GM19372 (cell line): ENCODE data around the gene CACNG4.

Source experiments
- ATAC-seq: cut with Tn5 transposase; IDR thresholded peaks from one replicate; pipeline ENCODE4 v1.9.1; 2021; ENCODE audit warnings: mild to moderate bottlenecking, low read depth, moderate library complexity; ENCODE audit not compliant: unreplicated experiment

The CACNG4 gene

DNA sequence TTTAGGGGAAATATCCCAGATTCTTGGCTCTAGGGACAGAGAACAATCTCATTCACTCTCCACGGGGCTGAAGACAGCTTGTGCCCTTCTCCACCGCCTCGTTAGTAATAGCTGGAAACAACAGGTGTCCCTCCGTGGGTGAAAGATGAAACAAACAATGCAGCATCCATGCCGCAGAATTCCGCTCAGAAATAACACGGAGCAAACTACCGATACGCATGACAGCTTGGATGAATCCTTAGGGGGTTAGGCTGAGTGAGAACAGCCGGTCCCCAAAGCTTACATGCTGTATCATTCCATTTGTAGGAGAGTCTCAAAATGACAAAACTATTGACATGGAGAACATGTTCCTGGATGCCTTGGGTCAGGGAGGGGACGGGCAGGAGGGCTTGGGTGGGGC lies 50.5 kb downstream of the CACNG4 start:
- no peak for ATAC-seq

DNA sequence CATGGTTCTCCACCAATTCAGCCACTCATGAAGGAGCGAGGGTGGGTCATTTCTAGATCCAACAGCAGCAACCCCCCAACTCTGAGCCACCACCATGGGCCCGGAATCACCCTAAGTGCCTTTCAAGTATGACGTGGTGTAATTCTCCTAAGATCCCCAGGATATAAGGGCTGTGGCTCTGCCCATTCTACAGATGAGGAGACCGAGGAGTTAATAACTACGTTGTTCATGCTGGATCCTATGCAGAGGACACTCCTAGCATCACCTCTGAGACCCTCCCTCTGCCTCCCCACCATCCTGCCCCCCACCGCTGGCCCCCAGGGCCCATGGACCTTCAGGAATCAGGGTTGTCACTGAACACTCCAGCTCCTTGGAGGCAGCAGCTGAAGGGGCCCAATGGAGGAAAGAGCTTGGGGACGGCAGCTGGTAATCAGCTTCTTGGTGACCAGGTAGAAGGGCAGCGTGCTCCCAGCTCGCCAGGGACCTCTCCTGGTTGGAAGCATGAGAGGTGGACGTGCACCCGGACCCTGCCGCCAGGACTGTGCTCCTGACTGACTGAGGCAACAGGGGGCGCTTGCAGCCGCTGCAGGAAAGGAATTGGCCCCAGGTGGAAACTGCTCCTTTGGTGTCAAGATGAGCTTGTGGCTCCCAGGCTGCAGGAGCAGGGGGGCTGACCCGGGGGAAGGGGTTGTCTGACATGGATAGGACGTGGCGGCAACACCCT lies 51.7 kb downstream of the CACNG4 start:
- no peak for ATAC-seq

DNA sequence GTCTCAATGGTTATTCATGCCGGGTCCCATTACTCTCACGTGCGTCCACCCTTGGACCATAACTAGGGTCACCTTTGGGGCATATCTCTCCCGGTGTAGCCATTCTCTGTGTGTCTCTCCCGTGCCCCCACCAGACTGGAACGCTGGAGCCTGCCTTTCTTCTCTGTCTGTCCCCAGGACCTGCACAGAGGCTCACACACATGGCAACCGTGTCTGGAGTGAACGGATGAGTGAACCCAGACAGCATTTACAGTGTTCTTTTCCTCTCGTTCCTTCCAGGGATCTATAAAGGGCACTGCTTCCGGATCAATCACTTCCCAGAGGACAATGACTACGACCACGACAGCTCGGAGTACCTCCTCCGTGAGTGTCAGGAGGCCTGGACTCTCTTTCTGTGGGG lies 53.4 kb downstream of the CACNG4 start:
- no peak for ATAC-seq

DNA sequence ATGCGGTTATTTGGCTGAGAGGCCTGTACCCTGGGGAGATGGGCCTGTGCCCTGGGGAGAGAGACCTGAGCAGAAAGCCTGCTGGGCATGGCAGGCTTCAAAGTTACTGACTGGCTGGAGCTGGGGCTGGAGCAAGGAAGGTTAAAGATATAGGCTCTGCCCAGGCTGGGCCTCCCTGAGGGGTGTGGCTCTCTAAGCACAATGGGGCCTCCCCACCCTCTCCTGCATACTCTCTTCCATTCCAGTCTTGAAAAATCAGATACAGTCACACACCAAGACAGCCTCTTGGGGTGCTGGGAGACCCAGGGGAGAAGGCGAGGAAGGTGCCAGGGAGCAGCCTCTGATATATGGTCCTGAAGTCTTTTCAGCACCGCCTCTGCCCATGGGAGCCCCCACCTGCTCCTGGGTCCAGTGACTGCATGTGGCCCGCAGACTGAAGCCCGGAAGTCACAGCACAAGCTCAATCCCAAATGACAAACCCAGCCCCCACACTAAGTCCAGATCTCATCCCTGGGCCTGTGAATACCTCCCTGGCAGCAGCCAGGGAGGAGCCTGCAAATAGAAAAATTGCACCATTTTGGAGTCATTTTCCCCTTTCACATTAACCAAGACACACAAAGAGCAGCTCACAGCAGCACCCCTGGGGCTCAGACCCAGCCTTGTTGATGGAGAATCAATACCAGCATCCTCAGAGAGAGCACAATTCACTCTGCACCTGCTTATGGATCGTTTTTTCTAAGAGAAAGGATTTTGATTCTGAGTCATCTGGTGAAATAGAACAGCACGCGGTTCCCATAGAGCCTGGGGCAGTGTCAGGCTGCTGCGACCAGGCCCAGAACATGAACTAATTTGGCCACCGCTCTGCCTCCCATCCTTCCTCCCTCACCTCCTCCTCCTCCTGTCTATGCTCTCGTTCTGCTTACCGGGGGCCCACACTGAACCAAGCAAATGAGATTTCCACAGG lies 54.2 kb downstream of the CACNG4 start:
- no peak for ATAC-seq

DNA sequence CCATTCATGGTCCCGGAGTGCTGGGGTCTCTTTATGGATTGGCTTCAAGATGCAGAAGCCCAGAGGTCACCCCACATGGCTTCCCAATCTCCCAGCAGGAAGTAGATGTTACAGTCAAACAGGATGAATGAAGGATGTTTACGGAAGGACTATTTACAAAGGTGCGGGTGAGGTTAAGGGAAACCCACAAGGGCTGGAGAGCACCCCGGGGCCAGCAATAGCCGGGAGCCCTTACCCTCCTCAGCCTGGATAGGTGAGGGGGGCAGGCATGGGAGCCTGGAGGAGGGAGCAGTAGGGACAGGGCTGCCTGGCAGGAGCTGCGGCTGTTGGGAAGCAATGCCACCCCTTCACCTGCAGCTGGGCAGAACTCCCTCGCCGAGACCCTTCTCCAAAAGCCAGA lies 55.3 kb downstream of the CACNG4 start:
- no peak for ATAC-seq

DNA sequence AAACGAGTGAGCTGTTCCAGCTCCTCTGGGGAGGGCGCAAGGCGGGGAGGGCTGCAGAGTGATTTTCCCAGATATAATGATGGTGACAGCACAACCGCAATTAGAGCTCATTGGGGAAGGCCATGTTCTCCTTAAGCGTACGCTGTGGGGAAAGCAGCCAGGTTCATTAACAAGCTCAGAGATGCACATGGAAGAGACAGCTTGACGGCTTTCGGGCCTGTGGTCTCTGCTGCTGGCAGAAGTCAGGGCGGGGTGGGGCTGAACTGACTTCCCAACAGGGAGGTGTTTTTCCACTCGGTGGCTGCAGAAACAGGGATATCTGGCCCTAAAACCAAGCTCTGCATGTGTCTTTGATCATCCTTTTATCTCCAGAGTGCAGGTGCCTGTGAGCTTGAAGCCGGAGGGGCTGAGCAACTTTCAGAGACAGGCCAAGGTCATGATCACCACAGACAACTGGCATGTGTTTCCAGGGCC lies 55.8 kb downstream of the CACNG4 start:
- no peak for ATAC-seq

DNA sequence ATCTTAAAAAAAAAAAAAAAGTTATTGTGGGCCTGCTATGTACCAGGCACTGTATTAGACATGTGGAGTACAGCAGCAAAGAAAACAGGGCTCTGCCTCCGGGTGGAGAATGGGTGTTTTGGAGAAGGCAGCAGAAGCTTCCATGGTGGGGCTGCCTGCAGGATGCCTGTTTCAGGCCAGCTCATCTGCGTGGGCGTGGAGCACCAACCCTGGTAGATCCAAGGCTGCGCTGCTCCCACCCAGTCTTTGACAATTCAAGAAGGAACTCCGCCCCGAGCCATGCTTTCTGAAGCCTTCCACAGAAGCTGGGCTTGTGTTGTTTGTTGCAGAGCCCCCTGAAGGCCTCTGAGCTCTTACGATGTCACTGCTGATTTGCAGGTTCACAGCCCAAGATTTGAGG lies 56.7 kb downstream of the CACNG4 start:
- no peak for ATAC-seq

DNA sequence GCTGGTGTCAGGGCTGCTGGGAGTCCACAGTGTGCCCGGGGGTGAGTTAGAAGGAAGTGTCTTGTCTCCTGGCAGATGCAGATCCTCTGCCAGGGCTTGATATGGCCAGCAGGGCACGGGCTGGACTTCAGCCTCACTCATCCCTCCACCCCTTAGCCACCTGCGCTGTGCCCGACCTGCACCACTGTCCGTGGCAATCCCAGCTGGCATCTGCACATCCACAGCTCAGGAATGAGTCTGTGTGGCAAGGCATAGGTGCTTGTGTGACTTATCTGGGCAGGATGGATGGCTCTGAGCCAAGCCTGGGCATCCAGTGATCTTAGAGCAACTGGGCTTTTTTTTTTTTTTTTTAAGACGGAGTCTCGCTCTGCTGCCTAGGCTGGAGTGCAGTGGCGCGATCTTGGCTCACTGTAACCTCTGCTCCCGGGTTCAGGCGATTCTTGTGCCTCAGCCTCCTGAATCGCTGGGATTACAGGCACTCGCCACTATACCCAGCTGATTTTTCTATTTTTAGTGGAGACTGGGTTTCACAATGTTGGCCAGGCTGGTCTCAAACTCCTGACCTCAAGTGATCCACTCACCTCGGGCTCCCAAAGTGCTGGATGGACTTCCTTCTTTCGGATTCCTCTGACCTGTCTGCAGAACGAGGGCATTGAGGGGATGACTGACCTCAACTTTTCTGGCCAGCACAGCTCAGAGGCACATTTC lies 57.4 kb downstream of the CACNG4 start:
- ATAC-seq: no peak

DNA sequence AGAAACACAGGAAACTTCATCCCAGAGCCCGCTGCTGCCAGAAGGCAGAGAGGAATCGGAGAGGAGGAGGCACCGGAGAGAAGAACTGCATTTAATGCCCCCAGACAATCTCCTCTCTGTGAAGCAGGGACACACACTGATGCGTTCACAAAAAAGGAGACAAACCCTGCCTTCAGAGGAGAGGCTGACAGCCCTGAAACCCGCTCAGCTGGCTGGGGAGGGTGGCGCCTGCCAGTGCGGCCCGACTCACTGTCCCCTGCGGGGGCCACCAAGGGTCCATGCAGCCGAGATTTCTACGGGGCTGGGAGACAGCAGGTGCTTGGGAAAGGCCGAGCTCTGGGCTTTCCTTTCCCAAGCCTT lies 57.9 kb downstream of the CACNG4 start:
- no peak for ATAC-seq

DNA sequence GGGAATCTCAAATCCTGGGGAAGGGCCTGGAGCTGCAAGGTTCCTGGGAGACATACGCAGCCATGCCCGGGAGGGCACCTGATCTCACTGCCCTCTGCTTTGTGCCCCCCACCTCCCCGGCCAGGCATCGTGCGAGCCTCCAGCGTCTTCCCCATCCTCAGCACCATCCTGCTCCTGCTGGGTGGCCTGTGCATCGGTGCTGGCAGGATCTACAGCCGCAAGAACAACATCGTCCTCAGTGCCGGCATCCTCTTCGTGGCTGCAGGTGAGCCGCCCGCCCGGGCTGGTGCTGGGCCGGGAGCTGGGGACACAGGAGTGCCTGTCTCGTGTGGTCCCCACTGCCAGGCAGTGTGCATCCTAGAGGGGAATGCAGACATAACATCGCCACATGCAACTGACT lies 60.2 kb downstream of the CACNG4 start:
- ATAC-seq: no peak

DNA sequence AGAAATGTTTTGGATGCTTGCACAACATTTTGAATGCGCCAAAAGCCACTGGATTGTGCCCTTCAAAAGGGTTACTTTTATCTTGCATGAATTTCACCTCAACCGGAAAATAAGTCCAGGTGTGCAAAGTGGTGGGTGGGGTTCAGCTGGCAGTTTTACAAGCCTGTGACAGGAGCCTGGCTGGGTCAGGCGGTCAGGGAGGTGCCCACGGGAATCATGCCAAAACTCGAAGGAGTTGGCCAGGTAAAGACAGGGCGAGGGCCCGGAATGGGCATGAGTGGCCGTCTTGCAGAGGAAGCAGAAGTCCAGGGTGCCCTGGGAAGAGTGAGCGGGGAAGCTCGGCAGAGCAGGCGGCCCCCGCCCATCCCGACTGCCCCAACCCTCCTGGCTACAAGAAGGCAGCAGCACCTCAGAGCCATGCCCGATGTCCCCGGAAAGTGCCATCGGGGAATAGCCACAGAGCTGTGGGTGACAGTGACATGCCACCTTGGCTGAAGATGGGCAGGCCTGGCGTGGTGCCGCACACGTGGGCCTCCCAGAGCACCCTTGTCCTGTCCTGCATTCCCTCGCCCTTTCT lies 60.8 kb downstream of the CACNG4 start:
- no peak for ATAC-seq

DNA sequence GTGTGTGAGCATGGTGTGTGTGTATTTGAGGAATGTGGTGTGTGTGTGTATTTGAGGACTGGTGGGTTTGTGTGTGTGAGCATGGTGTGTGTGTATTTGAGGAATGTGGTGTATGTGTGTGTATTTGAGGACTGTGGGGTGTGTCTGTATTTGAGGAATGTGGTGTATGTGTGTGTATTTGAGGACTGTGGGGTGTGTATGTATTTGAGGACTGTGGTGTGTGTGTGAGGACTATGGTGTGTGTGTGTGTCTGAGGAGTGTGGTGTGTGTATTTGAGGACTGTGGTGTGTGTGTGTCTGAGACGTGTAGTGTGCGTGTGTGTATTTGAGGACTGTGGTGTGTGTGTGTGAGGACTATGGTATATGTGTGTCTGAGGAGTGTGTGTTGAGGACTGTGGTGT lies 61.8 kb downstream of the CACNG4 start:
- no peak for ATAC-seq

DNA sequence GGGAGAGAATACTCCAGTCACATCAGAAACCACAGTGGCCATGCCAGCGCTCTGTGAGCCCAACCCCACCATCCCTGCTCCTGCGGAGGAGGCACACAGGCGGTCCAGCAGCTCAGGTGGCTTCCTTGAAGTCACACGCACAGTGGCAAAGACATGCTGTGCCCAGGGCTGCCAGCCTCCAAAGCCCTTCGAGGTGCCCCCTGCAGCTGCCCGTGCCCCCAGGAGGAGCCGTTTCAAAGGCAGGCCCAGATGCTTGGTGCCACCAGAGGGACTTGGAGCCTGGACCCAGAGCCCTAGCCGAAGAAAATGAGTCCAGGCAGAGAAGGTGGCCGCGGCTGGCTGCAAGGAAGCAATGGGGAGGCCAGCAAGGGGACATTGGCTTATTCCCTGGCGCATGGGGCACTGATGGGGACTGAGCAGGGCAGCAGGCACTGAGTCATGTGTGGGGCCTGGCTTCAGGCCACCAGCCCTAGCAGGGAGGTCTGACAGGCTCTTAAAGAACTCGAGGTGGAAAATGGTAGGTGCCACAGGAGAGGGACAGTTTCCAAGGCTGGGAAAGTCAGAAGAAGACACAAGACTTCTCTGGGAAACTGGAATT lies 62.6 kb downstream of the CACNG4 start:
- ATAC-seq: no peak

DNA sequence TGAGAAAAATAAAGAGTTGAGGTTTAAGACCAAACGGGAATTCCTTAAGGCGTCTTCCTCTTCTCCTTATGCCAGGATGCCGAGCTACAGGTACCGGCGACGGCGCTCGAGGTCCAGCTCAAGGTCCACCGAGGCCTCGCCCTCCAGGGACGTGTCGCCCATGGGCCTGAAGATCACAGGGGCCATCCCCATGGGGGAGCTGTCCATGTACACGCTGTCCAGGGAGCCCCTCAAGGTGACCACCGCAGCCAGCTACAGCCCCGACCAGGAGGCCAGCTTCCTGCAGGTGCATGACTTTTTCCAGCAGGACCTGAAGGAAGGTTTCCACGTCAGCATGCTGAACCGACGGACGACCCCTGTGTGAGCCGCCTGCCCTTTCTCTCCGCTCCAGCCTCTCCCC lies 66.1 kb downstream of the CACNG4 start:
- ATAC-seq: no peak

DNA sequence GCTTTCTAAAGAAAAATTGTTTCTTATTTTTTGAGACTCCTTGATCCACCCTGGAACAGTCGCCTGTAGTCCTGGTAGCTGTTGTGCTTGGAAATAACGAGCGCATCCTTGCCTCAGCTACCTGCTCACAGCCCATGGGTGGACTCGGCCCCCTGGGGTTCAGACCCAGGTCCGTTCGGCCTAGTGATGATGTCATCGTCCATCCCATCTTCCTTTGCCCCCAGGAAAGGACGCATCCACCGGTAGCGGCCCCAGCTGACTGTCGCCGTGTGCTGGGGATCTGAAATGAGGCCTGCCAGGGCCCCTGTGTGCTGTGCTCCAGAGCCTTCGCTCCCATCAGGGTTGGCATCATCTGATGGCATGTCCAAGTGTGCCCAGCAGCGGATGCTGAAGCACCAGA lies 67.9 kb downstream of the CACNG4 start:
- no peak for ATAC-seq

DNA sequence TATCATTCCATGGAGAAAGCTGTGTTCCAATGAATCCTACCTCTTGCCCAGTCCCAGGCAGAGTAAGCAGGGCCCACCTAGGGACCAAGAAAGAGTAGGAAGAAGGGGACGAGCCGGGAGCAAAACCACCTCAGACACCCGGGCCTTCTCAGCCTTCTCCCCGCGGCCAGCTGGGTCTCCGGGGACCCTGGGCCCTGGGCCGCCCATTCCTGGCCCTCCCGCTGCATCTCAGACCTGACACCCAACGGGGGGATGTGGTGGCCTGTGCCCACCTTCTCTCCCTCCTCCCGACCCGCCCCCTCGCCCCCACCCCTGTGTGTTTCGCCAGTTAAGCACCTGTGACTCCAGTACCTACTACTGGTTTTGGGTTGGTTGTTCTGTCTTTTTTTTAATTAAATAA lies 68.5 kb downstream of the CACNG4 start:
- ATAC-seq: no peak

DNA sequence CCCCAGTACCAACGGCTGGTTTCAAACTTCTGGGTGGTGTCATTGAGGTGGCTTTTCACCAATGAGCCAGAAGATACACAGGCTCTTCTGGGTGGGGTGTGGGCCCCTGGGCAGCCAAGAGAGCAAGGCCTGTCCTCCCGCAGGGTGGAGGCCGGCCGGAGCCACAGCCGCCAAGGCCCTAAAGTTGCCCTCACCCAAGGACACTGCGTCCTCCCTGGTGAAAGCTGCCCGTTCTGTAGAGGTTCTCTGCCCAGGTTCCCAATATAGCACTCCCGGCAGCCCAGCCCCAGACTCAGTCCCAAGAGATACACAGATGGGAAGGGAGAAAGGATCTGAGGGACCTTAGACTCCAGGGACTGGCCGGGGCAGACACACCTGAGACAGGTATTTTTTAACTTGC lies 69.1 kb downstream of the CACNG4 start:
- no peak for ATAC-seq

DNA sequence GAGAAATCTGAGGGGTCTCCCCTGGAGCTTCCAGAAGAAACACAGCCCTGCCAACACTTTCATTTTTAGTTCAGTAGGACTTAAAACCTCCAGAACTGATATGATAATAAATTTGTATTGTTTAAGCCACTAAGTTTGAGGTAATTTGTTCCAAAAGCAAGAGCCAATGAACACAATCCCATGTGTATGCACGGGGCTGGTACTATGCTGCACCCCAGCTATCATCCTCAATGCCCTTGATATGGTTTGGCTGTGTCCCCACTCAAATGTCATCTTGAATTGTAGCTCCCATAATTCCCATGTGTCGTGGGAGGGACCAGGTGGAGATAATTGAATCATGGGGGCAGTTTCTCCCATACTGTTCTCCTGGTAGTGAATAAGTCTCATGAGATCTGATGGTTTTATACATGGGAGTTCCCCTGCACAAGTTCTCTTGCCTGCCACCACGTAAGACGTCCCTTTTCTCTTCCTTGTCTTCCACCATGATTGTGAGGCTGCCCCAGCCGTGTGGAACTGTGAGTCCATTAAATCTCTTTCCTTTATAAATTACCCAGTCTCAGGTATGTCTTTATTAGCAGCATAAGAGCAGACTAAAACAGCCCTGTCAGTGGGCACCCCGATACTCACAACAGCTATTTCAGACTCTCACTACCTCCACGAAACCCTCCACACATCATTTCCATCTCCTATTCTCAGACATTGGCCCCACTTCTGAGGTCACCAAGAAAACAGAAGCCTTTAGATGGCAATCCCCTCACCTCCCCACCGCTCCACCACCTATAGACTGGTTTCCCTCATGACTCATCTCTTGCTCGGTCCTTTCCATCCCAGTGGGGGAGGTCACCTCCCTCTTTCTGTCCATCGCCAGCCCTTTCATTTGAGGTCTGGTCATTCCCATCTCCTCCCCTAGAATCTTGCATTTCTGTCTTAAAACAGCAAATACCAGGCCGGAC lies 70.9 kb downstream of the CACNG4 start:
- no peak for ATAC-seq

DNA sequence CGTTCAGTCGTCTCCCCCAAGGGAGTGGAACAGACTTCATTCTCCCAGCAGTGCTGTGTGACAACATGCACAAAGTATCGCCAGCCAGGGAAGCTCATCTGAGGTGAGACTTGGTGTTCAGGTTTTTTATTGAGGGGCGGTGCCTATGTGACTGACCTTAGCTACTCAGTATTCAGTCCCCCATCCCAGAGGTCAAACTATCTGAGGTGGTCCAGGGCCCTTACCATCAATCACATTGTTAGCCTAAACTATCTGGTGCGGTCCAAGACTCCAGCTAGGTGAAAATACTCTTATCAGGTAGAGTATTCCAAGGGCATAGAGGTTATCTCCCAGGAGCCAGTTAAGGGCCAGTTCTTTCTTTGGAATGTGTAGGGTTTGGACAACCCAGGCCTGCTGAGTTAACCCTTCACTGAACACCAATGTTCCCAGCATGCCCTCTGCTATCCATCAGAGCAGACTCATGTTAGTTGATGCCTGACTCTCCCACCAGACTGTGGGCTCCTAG lies 74.4 kb downstream of the CACNG4 start:
- no peak for ATAC-seq
